HG03558 (cell line): ENCODE results near the gene GFPT1.
"Not testable (repeated sequence)": the region's sequence is repeated elsewhere in the genome, so short reads cannot be mapped to it uniquely, and the experiment has no call there.

Experiments
- ATAC-seq: cut with Tn5 transposase; IDR thresholded peaks from one replicate; pipeline ENCODE4 v1.9.1; 2021; ENCODE audit warnings: moderate number of reproducible peaks; ENCODE audit not compliant: unreplicated experiment; ENCODE audit errors: extremely low read depth

The GFPT1 gene

GRCh38 chr2:69385443-69386151 is 1.4 kb downstream of the GFPT1 start:
- no peak for ATAC-seq

DNA sequence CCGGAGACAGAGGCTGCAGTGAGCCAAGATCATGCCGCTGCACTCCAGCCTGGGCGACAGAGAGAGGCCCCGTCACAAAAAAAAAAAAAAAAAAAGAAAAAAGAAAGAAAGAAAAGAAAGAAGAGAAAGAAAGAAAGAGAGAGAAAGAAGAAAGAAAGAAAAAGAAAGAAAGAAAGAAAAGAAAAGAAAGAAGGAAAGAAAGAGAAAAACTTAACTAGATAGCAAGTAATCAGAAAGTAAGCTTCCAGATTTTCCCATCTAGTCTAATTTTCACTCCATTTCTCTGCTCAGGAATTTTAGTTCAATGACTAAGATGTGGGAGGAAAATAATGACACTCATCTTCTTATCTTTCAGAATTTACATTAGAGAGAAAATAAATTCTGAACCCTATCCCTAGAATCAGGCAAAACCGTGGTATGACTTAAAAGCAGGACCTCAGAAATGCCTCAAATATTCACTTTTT is 2.4 kb downstream of the GFPT1 start:
- ATAC-seq: no peak

DNA sequence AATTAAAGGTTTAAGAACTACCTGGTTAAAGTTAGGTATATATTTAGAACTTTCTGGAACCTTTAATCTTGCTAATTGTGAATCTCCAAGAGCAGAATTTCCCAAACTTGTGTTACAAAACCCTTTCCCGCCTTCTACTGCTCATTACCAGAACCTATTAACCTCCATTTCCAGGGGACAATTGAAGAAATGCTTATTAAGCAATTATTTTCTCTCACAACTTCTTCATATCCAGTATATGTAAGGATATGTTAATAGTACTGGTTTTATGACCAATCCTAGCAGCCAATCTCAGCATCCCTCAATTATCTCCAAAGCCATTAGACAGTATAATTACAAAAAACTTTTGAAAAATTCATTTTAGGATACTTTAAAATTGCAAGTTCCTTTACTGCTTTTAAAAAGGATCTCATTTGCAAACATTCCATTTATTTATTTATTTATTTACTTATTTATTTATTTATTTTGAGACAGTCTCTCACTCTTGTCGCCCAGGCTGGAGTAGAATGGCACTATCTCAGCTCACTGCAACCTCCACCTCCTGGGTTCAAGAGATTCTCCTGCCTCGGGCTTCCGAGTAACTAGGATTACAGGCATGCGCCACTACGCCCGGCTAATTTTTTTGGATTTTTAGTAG is 3.7 kb downstream of the GFPT1 start:
- ATAC-seq: no peak

DNA sequence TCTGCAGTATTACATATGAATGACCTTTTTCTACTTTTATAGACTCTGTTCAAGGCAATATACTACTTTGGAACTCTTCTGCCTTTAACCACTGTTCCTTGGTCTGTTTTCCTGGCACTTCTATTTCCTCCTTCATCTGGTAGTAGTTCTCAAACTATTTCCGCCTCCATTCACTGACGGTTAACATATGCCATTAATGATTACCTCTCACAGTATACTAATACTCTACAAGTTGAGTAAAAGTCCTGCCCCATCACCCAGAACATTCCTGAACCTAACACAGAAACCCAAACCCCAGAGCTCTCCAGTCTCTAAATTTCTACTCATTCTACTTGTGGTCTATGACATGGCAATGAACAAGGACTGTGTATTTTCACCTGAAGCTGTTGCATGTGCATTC is 4.5 kb downstream of the GFPT1 start:
- ATAC-seq: no peak

DNA sequence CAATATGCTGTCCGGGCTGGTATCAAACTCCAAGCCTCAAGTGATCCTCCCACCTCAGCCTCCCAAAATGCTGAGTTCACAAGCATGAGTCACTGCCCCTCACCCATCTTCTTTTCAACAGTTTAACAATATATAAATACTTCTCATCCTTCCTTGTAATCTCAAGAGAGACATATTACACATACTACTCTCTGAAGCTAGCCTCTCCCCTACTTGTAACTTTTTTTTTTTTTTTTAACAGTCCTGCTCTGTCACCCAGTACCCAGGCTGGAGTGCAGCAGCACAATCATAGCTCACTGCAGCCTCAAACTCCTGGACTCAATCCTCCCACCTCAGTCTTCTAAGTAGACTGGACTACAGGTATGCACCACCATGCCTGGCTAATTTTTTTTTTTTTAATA is 5.7 kb downstream of the GFPT1 start:
- ATAC-seq: no peak

DNA sequence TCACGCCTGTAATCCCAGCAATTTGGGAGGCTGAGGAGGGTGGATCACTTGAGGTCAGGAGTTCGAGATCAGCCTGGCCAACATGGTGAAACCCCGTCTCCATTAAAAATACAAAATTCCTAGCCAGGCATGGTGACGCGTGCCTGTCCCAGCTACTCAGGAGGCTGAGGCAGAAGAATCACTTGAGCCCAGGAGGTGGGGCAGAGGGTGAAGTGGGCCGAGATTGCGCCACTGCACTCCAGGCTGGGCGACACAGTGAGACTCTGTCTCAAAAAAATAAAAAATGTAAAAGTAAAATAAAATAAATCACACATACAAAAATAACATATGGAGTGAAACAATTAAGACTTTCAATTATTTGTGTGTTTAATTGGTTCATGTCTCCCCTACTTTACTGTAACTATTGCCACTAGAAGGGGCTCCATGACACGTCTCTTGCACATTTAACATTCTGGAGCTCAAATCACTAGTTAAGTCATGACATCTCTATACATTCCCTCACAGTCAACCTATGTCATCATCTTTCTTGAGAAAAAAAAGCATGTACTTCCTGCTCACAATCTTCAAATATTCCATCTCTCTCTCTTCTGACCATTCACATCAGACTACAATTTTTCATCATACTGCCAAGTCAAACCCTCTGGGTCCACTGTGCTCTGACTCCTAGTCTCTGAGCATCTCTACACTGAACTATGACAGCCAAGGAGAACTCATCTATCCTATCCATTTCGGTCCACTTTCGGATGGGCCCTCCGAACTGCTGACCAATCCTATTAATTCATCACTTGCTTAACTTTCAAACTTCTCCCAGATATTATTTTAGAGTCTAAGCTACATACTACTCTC is 6.7 kb downstream of the GFPT1 start:
- ATAC-seq: no peak

GRCh38 chr2:69376403-69376802 is 10.6 kb downstream of the GFPT1 start:
- no peak for ATAC-seq

- no peak for ATAC-seq
Measured at GRCh38 chr2:69375494-69376353, 11.3 kb downstream of the GFPT1 start.

- no peak for ATAC-seq
Measured at GRCh38 chr2:69372767-69373166, 14.3 kb downstream of the GFPT1 start.

GRCh38 chr2:69369802-69370201 is 17.2 kb downstream of the GFPT1 start:
- no peak for ATAC-seq

DNA sequence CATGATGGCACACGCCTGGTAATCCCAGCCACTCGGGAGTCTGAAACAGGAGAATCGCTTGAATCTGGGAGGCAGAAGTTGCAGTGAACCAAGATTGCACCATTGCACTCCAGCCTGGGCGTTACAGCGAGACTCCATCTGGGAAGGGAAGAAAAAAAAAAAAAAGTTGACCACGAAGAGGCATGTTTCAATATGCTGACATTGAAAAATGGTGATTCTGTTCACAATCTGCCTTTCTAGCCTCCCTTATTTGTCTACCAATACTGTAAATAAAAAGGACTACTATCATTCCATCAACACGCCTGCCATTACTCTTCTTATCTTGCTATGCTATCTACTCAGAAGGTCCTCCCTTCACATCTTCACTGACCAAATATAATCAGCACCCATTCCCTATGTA is 18.4 kb downstream of the GFPT1 start:
- no peak for ATAC-seq

GRCh38 chr2:69359371-69359770 is 27.7 kb downstream of the GFPT1 start:
- no peak for ATAC-seq

- no peak for ATAC-seq
Measured at GRCh38 chr2:69358914-69359313, 28.1 kb downstream of the GFPT1 start.

- no peak for ATAC-seq
Measured at GRCh38 chr2:69356471-69356870, 30.6 kb downstream of the GFPT1 start.

- not testable (repeated sequence) for ATAC-seq
Measured at GRCh38 chr2:69354976-69355375, 32.1 kb downstream of the GFPT1 start.

- ATAC-seq: no peak
Measured at GRCh38 chr2:69353360-69353759, 33.7 kb downstream of the GFPT1 start.

DNA sequence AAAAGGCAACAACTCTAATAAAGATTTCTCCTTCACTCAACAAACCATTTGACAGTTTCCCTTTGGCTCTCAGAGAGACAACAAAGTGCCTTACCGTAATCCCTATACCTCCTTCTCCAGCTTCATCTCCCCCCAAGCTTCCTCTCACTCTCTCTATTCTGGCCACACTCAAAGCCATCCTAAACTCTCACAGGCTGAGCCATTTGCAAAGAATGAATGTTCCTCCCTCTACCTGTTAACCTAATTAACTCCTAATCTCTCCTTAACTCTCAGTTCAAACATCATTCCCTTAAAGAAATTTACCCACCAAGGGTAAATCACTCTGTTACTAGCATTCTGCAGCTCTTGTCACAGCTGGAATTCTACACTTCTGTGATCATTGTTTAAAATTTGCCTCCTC is 38.2 kb downstream of the GFPT1 start:
- no peak for ATAC-seq

GRCh38 chr2:69345434-69345833 is 41.6 kb downstream of the GFPT1 start:
- ATAC-seq: no peak

DNA sequence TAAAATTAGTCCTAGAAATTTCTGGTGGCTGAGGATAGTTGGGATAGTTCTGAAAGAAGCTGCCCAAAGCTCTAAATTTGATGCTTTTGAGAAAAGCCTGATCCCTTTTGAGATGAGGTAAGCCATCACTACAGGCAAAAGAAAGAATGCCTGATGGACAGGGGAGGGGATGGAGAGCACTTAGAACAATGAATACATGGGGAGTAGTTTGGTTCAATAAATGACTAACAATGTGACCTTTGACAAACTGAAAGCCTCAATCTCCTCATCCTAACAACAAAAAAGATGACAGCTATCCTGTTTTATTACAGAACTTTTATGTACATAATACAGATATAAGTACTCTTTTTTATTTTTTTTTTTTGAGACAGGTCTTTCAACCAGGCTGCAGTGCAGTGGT is 42.7 kb downstream of the GFPT1 start:
- ATAC-seq: no peak

DNA sequence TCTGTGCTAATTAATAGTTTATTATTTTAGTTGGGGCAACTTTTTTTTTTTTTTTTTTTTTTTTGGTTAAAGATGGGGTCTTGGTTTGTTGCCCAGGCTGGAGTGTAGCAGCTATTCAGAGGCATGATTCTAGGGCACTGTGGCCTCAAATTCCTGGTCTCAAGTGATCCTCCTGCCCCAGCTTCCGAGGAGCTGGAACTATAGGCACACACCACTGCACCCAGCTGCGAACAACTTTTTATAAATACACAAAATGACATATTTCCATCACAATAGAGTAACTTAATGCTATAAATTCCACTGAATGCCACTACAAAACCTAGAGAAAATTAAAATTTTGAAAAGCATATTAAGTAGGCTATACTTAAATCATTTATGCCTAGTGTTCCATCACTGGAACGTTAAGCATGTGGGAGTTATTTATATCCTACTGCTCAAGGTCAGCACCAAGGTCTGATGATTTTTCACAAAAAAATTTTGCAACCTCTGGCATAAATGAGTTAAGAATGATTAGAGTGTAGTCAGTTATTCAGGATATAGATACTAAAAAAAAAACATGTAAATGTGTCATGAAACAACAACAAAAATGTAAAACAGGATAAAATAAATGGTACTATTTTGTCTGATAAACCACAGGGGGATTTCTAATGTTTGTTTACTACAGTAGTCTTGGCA is 46.8 kb downstream of the GFPT1 start:
- no peak for ATAC-seq
